Bronchial epithelial cell (primary cell): Measurements from ENCODE around the gene COBL. TPM values are rescaled to one million over a fixed set of nuclear protein-coding genes. Genes with fewer than 3 reads are reported as not detected.

ENCODE experiments used
- DNase-seq: peaks from one replicate; pipeline ENCODE4 v3.0.0-alpha.2; 2010; ENCODE audit warnings: low read depth
- FAIRE-seq: peaks from 2 replicates; lab custom pipeline; 2011; peaks lifted over from hg19 to GRCh38; lab: Jason Lieb, UNC
- H3K27me3 ChIP-seq: 2 replicates; pipeline ENCODE4 v1.5.1; 2011; ENCODE audit warnings: low read length; ENCODE audit not compliant: control insufficient read depth, insufficient read depth
- H3K36me3 ChIP-seq: 2 replicates; pipeline ENCODE4 v1.5.1; 2011; ENCODE audit warnings: low read length; ENCODE audit not compliant: control insufficient read depth, insufficient read depth
- H3K4me3 ChIP-seq: 2 replicates; pipeline ENCODE4 v1.5.1; 2011; ENCODE audit warnings: mild to moderate bottlenecking, low read depth, low read length, control low read depth
- CTCF ChIP-seq: IDR thresholded peaks from 2 replicates; pipeline ENCODE4 v1.5.1; 2011; ENCODE audit warnings: mild to moderate bottlenecking, moderate library complexity, low read length, control low read depth, inconsistent platforms; ENCODE audit not compliant: insufficient read depth, severe bottlenecking
- total RNA-seq: library from RNA; depleted of rRNA; stranded (reverse); fragments of >200 nt; gene quantifications from 2 replicates; pipeline ENCODE4 v1.2.1, GENCODE V29; 2014

COBL gene
- total RNA-seq, 1 donor from 2014 or later: 1.1 TPM

- no peaks in the 10 kb centered on the region for H3K36me3 ChIP-seq
- TF ChIP-seq CTCF: no peak
- no peak overlapping the region for H3K4me3 ChIP-seq
- DNase-seq (no peak), FAIRE-seq (no peak)
- peaks cover 8% of the 10 kb centered on the region for H3K27me3 ChIP-seq
Observed at GRCh38 chr7:51010534-51010933, 306.1 kb downstream of the COBL start.

- H3K4me3 ChIP-seq: no peak overlapping the region
- DNase-seq (peak; percentile 21), FAIRE-seq (no peak)
- no peaks in the 10 kb centered on the region for H3K36me3 ChIP-seq
- H3K27me3 ChIP-seq: peaks cover 10% of the 10 kb centered on the region
- no peak for TF ChIP-seq CTCF
Observed at GRCh38 chr7:51009716-51010496, 306.7 kb downstream of the COBL start.

GRCh38 chr7:51007551-51008505, 308.8 kb downstream of the COBL start:
- no peak for DNase-seq
- FAIRE-seq: no peak
- H3K36me3 ChIP-seq: no peaks in the 10 kb centered on the region
- no peak overlapping the region for H3K4me3 ChIP-seq
- H3K27me3 ChIP-seq: peaks cover 8% of the 10 kb centered on the region
- TF ChIP-seq CTCF: no peak

- FAIRE-seq: no peak
- Histone ChIP-seq H3K27me3 (peaks cover 5% of the 10 kb centered on the region), H3K4me3 (no peak overlapping the region), H3K36me3 (no peaks in the 10 kb centered on the region)
- DNase-seq: no peak
- TF ChIP-seq CTCF: no peak
Observed at GRCh38 chr7:51006483-51007235, 309.9 kb downstream of the COBL start.

- Histone ChIP-seq H3K4me3 (no peak overlapping the region), H3K36me3 (no peaks in the 10 kb centered on the region), H3K27me3 (peaks cover 5% of the 10 kb centered on the region)
- FAIRE-seq: no peak
- no peak for TF ChIP-seq CTCF
- DNase-seq: no peak
Observed at GRCh38 chr7:51005074-51005473, 311.5 kb downstream of the COBL start.
